GM13977 (cell line): ENCODE measurements around the gene CDC20.

ENCODE experiments used
- DNase-seq: peaks from one replicate; pipeline ENCODE4 v3.0.0; 2012; ENCODE audit warnings: low spot score
- in situ Hi-C: fragments of 300-500 bp; cut with MboI; formaldehyde crosslinking; loops from one replicate; pipeline ENCODE4 v1.12.0; 2022; ENCODE audit warnings: low sequenced_read_pairs, low pct_unique_long_range_greater_than_20kb, mixed read lengths, inconsistent platforms; ENCODE audit not compliant: unreplicated experiment
- TF ChIP-seq, protein P1 (sequence below): IDR thresholded peaks from 2 replicates; pipeline ENCODE4 v1.5.1; 2012; ENCODE audit warnings: mild to moderate bottlenecking, control low read depth; ENCODE audit not compliant: insufficient read depth; ENCODE audit errors: extremely low read depth, missing control alignments

CDC20 gene

DNA sequence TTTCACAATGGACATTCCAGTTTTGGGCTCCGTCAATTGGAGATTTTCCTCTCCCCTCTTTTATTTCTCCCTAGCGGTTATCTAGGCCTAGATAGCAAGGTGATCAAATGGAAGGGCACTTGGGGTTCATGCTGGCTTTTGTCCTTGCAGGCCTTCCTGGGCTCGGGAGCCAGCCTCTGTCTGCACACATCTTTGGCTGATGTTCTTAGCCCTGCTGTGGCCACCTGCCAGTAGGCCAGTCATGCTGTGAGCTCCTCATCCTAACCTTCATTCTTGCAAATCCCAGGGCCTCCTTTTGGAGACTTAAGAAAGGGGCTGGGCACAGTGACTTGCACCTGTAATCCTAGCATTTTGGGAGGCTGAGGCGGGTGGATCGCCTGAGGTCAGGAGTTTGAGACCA is 44.5 kb upstream of the CDC20 start:
- TF ChIP-seq, protein P1, sequence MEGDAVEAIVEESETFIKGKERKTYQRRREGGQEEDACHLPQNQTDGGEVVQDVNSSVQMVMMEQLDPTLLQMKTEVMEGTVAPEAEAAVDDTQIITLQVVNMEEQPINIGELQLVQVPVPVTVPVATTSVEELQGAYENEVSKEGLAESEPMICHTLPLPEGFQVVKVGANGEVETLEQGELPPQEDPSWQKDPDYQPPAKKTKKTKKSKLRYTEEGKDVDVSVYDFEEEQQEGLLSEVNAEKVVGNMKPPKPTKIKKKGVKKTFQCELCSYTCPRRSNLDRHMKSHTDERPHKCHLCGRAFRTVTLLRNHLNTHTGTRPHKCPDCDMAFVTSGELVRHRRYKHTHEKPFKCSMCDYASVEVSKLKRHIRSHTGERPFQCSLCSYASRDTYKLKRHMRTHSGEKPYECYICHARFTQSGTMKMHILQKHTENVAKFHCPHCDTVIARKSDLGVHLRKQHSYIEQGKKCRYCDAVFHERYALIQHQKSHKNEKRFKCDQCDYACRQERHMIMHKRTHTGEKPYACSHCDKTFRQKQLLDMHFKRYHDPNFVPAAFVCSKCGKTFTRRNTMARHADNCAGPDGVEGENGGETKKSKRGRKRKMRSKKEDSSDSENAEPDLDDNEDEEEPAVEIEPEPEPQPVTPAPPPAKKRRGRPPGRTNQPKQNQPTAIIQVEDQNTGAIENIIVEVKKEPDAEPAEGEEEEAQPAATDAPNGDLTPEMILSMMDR: no peak
- in situ Hi-C loops: no loop called here
- no peak for DNase-seq

DNA sequence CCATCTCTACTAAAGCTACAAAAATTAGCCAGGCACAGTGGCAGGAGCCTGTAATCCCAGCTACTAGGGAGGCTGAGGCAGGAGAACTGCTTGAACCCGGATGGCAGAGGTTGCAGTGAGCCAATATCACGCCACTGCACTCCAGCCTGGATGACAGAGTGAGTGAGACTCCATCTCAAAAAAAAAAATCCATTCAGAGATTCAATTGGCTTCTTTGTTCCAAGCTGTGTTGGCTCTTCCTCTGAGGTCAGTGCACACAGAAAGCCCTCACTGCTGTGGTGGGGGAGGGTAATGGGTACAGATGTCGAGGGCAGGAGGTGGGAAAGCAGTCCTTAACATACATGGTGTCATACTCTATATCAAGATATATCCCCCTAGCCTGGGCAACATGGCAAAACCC is 43.3 kb upstream of the CDC20 start:
- no peak for DNase-seq
- in situ Hi-C loops: no loop called here
- TF ChIP-seq, protein P1: no peak

DNA sequence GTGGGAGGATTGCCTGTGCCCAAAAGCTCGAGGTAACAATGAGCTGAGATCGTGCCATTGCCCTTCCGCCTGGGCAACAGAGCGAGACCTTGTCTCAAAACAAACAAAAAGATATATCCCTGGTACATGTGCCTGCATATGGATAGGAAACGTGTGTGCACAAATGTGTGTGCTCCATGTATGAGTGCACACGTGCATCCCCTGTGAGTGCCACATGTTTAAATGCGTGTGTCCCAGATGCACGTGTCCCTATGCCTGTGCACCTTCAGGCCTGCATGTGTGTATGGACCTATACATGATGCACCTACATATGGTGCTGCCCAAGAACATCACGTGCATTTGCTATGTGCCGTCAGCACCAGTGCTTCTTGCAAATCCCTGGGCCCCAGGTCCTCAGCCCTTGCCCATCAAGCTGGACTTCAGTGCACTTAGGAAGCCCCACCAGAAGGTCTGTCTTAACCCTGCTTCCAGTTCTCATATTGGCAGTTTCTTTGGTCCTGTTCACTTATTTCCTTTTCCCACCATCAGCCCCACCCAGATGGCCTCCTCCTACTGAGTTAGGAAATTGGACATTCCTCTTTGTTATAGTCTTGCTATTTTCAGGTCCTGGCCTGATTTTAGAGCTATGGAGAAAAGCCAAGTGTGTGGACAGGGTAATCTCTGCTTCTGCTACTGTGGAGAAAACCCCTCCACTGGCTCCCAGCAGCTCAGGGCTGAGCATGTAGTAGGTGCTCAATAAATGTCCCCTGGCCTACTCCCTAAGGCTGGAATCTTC is 42.6 kb upstream of the CDC20 start:
- no peak for DNase-seq
- TF ChIP-seq, protein P1: no peak
- in situ Hi-C loops: no loop called here

DNA sequence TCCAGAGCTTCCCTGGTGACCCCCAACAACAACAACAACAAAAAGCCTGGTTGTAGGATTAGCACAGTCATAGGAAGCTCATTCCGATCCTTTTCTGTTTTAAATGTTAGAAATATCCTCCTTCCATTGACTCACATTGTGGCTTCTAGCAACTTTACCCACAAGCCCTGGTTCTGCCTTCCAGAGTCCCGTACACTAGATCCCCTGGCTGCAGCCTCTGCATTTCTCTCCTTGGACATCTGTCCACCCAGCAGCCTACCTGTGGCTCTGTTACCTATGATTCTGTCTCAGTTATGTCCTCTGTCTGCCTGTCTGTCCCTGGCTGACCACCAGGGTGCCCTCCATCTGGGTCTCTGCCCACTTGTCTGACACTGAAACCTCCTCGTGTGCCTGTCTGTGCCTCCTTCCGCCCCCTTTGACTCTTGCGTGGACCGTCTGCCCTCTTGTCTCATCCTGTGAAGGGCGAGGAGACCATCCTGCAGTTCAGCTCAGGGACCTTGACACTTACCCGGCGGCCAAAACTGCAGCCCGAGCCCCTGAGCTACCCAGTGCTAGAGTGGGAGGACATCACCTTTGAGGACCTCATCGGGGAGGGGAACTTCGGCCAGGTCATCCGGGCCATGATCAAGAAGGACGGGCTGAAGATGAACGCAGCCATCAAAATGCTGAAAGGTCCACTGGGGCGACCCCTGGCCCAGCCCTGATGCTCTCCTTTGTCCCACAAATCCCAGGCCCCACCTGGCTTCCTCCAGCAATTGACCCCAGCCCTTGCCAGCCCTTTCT is 41.9 kb upstream of the CDC20 start:
- in situ Hi-C loops: no loop called here

DNA sequence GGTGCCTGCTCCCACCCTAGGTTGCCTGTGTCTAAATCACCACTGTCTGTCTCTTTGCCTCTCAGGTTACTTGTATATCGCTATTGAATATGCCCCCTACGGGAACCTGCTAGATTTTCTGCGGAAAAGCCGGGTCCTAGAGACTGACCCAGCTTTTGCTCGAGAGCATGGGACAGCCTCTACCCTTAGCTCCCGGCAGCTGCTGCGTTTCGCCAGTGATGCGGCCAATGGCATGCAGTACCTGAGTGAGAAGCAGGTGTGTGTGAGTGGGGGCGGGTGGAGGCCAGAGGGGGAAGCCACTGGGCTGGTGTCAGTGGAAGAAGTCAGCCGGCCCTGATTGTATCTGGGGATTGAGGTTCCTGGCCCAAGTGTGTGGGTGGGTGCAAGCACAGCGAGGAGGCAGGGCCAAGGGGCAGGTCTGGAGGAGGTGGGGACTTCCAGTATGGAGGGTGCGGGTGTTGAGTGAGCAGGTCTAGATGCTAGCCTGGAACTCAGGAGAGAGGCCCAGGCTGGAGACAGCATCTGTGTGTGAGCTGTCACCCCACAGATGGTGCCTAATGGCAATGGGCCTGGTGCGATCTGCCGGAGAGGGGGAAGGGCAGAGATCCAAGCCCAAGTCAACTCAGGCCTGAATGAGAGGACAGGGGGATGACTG is 40.8 kb upstream of the CDC20 start:
- DNase-seq: no peak
- in situ Hi-C loops: no loop called here
- TF ChIP-seq, protein P1: no peak

More for the DNA sequence above, 41.9 kb upstream of the CDC20 start:
- TF ChIP-seq, protein P1: no peak
- DNase-seq: no peak

DNA sequence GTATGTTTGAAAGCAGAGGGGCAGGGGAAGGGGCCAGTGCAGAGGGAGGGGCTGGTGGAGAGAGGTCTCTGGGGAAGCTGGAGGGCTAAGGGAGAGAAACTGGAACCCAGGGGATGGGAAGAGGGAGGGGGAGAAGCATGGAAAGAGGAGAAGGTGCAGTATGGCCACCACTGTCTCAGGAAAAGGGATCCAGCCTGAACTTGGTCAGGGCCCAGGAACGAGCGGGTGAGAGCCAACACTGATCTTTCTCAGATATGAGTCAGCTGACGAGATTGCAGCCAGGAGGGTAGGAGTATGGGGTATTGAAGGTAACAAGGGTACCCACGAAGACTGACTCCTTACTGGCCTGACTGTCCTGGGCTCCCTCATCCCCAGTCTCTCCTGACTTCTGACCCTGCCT is 40.0 kb upstream of the CDC20 start:
- TF ChIP-seq, protein P1: no peak
- no peak for DNase-seq
- in situ Hi-C loops: no loop called here
